Left renal pelvis (tissue), 4 donors: Measurements from ENCODE around the gene GAREM1. TPM values are rescaled to one million over a fixed set of nuclear protein-coding genes. Genes with fewer than 3 reads are reported as not detected.

Source experiments
- DNase-seq, 4 donors: peaks; one replicate each; pipeline ENCODE4 v3.0.0-alpha.2; 2013; ENCODE audit warnings: low read depth in 4 of 4, low spot score in 3 of 4
- polyA plus RNA-seq, 4 donors: library from polyadenylated mRNA; unstranded; fragments of 120-200 nt; gene quantifications; one replicate each; pipeline ENCODE4 v1.2.1, GENCODE V29; 2013; ENCODE audit not compliant: insufficient read length in 4 of 4

GAREM1 gene
- polyA plus RNA-seq, 4 donors, result 10.6 to 36.0 (median 31.2) TPM

GRCh38 chr18:32429402-32429801 lies 41.3 kb downstream of the GAREM1 start:
- no peak for DNase-seq

- no peak for DNase-seq
Observed at GRCh38 chr18:32427084-32427900, 43.4 kb downstream of the GAREM1 start.

GRCh38 chr18:32425466-32425865 lies 45.2 kb downstream of the GAREM1 start:
- no peak for DNase-seq

- no peak for DNase-seq
Observed at GRCh38 chr18:32424696-32425095, 46.0 kb downstream of the GAREM1 start.

- DNase-seq, result no peak
Observed at GRCh38 chr18:32422978-32423740, 47.5 kb downstream of the GAREM1 start.

GRCh38 chr18:32422201-32422600 lies 48.5 kb downstream of the GAREM1 start:
- no peak for DNase-seq

GRCh38 chr18:32420084-32420750 lies 50.5 kb downstream of the GAREM1 start:
- peak in 1 of 4 donors; percentile 24 for DNase-seq

GRCh38 chr18:32418148-32418547 lies 52.5 kb downstream of the GAREM1 start:
- DNase-seq, result no peak

- DNase-seq, result no peak
Observed at GRCh38 chr18:32405588-32405987, 65.1 kb downstream of the GAREM1 start.

- DNase-seq, result no peak
Observed at GRCh38 chr18:32401621-32402020, 69.1 kb downstream of the GAREM1 start.

GRCh38 chr18:32393407-32393806 lies 77.3 kb downstream of the GAREM1 start:
- DNase-seq, result no peak

GRCh38 chr18:32391126-32391525 lies 79.6 kb downstream of the GAREM1 start:
- no peak for DNase-seq

- DNase-seq, result no peak
Observed at GRCh38 chr18:32389858-32390257, 80.8 kb downstream of the GAREM1 start.

GRCh38 chr18:32389191-32389590 lies 81.5 kb downstream of the GAREM1 start:
- no peak for DNase-seq

GRCh38 chr18:32386471-32386870 lies 84.2 kb downstream of the GAREM1 start:
- DNase-seq, result no peak

- no peak for DNase-seq
Observed at GRCh38 chr18:32383050-32383819, 87.4 kb downstream of the GAREM1 start.

- DNase-seq, result no peak
Observed at GRCh38 chr18:32381761-32382160, 88.9 kb downstream of the GAREM1 start.

- no peak for DNase-seq
Observed at GRCh38 chr18:32380559-32380958, 90.1 kb downstream of the GAREM1 start.

- no peak for DNase-seq
Observed at GRCh38 chr18:32379891-32380290, 90.8 kb downstream of the GAREM1 start.

- no peak for DNase-seq
Observed at GRCh38 chr18:32378705-32379104, 92.0 kb downstream of the GAREM1 start.

- peak in 1 of 4 donors; percentile 49 for DNase-seq
Observed at GRCh38 chr18:32373995-32374394, 96.7 kb downstream of the GAREM1 start.
